HG03558 (cell line): ENCODE measurements around the gene FGF6.
"Not testable (repeated sequence)": the region's sequence is repeated elsewhere in the genome, so short reads cannot be mapped to it uniquely, and the experiment has no call there.

Source experiments
- ATAC-seq: cut with Tn5 transposase; IDR thresholded peaks from one replicate; pipeline ENCODE4 v1.9.1; 2021; ENCODE audit warnings: moderate number of reproducible peaks; ENCODE audit not compliant: unreplicated experiment; ENCODE audit errors: extremely low read depth

Gene FGF6

GRCh38 chr12:4445156-4446101, at the start of gene FGF6:
FGF6 (minus strand) TSS chr12:4445815; CDS start chr12:4445570, 245 bp downstream.
- no peak for ATAC-seq

GRCh38 chr12:4490973-4491372, 45.4 kb upstream of the FGF6 start:
- ATAC-seq = no peak

- ATAC-seq = no peak
Measured at GRCh38 chr12:4489556-4489955, 43.9 kb upstream of the FGF6 start.

- no peak for ATAC-seq
Measured at GRCh38 chr12:4486980-4487379, 41.4 kb upstream of the FGF6 start.

- ATAC-seq = no peak
Measured at GRCh38 chr12:4486049-4486699, 40.6 kb upstream of the FGF6 start.

- no peak for ATAC-seq
Measured at GRCh38 chr12:4483885-4484823, 38.5 kb upstream of the FGF6 start.

- ATAC-seq = no peak
Measured at GRCh38 chr12:4482936-4483335, 37.3 kb upstream of the FGF6 start.

- ATAC-seq = no peak
Measured at GRCh38 chr12:4478933-4479332, 33.3 kb upstream of the FGF6 start.

- ATAC-seq = no peak
Measured at GRCh38 chr12:4477129-4477528, 31.5 kb upstream of the FGF6 start.

- no peak for ATAC-seq
Measured at GRCh38 chr12:4472046-4472445, 26.4 kb upstream of the FGF6 start.

GRCh38 chr12:4471256-4471655, 25.6 kb upstream of the FGF6 start:
- ATAC-seq = no peak

- ATAC-seq = no peak
Measured at GRCh38 chr12:4468994-4469393, 23.4 kb upstream of the FGF6 start.

GRCh38 chr12:4460761-4461160, 15.1 kb upstream of the FGF6 start:
- ATAC-seq = no peak

GRCh38 chr12:4455849-4456248, 10.2 kb upstream of the FGF6 start:
- ATAC-seq = not testable (repeated sequence)

GRCh38 chr12:4454315-4454860, 8.8 kb upstream of the FGF6 start:
- ATAC-seq = no peak

- ATAC-seq = no peak
Measured at GRCh38 chr12:4451694-4452093, 6.1 kb upstream of the FGF6 start.

GRCh38 chr12:4450551-4451112, 5.0 kb upstream of the FGF6 start:
- no peak for ATAC-seq

GRCh38 chr12:4449851-4450221, 4.2 kb upstream of the FGF6 start:
- no peak for ATAC-seq

- no peak for ATAC-seq
Measured at GRCh38 chr12:4448943-4449850, 3.6 kb upstream of the FGF6 start.
